PC-9 (cell line): Measurements from ENCODE around the gene NEU4. TPM values are rescaled to one million over a fixed set of nuclear protein-coding genes. Genes with fewer than 3 reads are reported as not detected.

Experiments used
- BruUV-seq: library from RNA; stranded (reverse); fragments of 400-500 nt; replicated peaks from 2 replicates; lab custom pipeline; 2021; lab: Mats Ljungman, UMichigan
- CTCF ChIA-PET: fragments of 300-600 bp; sonication (Branson Sonifier 250); formaldehyde crosslinking; loops from one replicate; lab custom pipeline; 2022; ENCODE audit warnings: antibody characterized with exemption; lab: Charles Lee
- POLR2A ChIA-PET: fragments of 300-600 bp; sonication (Branson Sonifier 250); formaldehyde crosslinking; loops from one replicate; lab custom pipeline; 2022; ENCODE audit warnings: antibody characterized with exemption; ENCODE audit not compliant: unreplicated experiment; lab: Charles Lee
- DNase-seq, 2 experiments: peaks; one replicate each; pipeline versions ENCODE4 v3.0.0 to v3.0.0-alpha.2; 2015 to 2022; ENCODE audit warnings: mixed read lengths in 1 of 2
- H2AFZ ChIP-seq: fragments of 200-600 bp; sonication (generic); 2 replicates; pipeline ENCODE4 v1.8.1; 2017; ENCODE audit warnings: antibody characterized with exemption
- H3F3A ChIP-seq: fragments of 200-600 bp; sonication (generic); 2 replicates; pipeline ENCODE4 v1.8.1; 2017; ENCODE audit warnings: antibody characterized with exemption, mild to moderate bottlenecking, low read depth; ENCODE audit not compliant: insufficient read depth
- H3K27ac ChIP-seq: fragments of 200-600 bp; sonication (generic); 2 replicates; pipeline ENCODE4 v1.6.1; 2016; ENCODE audit warnings: mixed run types
- H3K27me3 ChIP-seq: fragments of 200-600 bp; sonication (generic); 2 replicates; pipeline ENCODE4 v1.6.1; 2016; ENCODE audit warnings: low read depth, mixed run types; ENCODE audit not compliant: insufficient read depth
- H3K36me3 ChIP-seq: fragments of 200-600 bp; sonication (generic); 2 replicates; pipeline ENCODE4 v1.6.1; 2016; ENCODE audit warnings: low read depth, mixed run types
- H3K4me1 ChIP-seq: fragments of 200-600 bp; sonication (generic); replicated peaks from 2 replicates; pipeline ENCODE4 v1.6.1; 2016; ENCODE audit warnings: mixed run types; ENCODE audit not compliant: insufficient read depth
- H3K4me2 ChIP-seq: fragments of 200-600 bp; sonication (generic); 2 replicates; pipeline ENCODE4 v1.6.1; 2017; ENCODE audit warnings: mixed run types
- H3K4me3 ChIP-seq: fragments of 200-600 bp; sonication (generic); 2 replicates; pipeline ENCODE4 v1.6.1; 2016; ENCODE audit warnings: mixed run types
- H3K79me2 ChIP-seq: fragments of 200-600 bp; sonication (generic); 2 replicates; pipeline ENCODE4 v1.6.1; 2017; ENCODE audit warnings: low read depth, mixed run types
- H3K9me2 ChIP-seq: fragments of 200-600 bp; sonication (generic); 2 replicates; pipeline ENCODE4 v1.8.1; 2017; ENCODE audit warnings: mild to moderate bottlenecking; ENCODE audit not compliant: insufficient read depth
- H3K9me3 ChIP-seq: fragments of 200-600 bp; sonication (generic); 2 replicates; pipeline ENCODE4 v1.8.1; 2016; ENCODE audit warnings: low read depth; ENCODE audit not compliant: insufficient read depth
- H4K20me1 ChIP-seq: fragments of 200-600 bp; sonication (generic); 2 replicates; pipeline ENCODE4 v1.8.1; 2017; ENCODE audit not compliant: insufficient read depth
- CTCF ChIP-seq: fragments of 200-600 bp; sonication (generic); conservative IDR thresholded peaks from 2 replicates; pipeline ENCODE4 v1.6.1; 2017; ENCODE audit warnings: mixed run types, antibody characterized with exemption, mild to moderate bottlenecking, moderate library complexity
- EZH2 ChIP-seq: fragments of 200-600 bp; sonication (generic); IDR thresholded peaks from 2 replicates; pipeline ENCODE4 v1.8.0; 2017; ENCODE audit warnings: antibody characterized with exemption, low read depth
- intact Hi-C: fragments of 100-400 bp; cut with micrococcal nuclease; formaldehyde crosslinking; loops from one replicate; pipeline ENCODE4 v1.10.0; 2022; ENCODE audit not compliant: unreplicated experiment
- total RNA-seq: library from RNA; stranded (reverse); gene quantifications from 2 replicates; pipeline ENCODE4 v1.2.3, GENCODE V29; 2021

The NEU4 gene
- total RNA-seq, 1 experiment from 2014 or later, result 0.92 TPM

- H3K79me2 ChIP-seq, result no peaks in the 10 kb centered on the region
- no peaks in the 10 kb centered on the region for H3K9me3 ChIP-seq
- H3K4me2 ChIP-seq, result no peak overlapping the region
- H3K4me3 ChIP-seq, result no peak overlapping the region
- H3F3A ChIP-seq, result no peaks in the 10 kb centered on the region; the same call in 1 of the 2 replicates
- intact Hi-C loops, result loop anchor here (2.0 kb wide), 1 partner anchor 70 kb away; no protein-coding TSS in a partner anchor
- H2AFZ ChIP-seq, result no peak overlapping the region
- H3K4me1 ChIP-seq, result no peaks in the 10 kb centered on the region
- H3K9me2 ChIP-seq, result no peaks in the 10 kb centered on the region
- no peak for TF ChIP-seq CTCF
- TF ChIP-seq EZH2, result no peak
- H4K20me1 ChIP-seq, result no peaks in the 10 kb centered on the region
- DNase-seq, result no peak
- H3K27me3 ChIP-seq, result peaks cover 46% of the 10 kb centered on the region
- no peaks in the 10 kb centered on the region for H3K36me3 ChIP-seq
- no peak overlapping the region for H3K27ac ChIP-seq
- CTCF ChIA-PET, result no interaction called here
- no TSS peak for BruUV-seq
- POLR2A ChIA-PET, result no interaction called here
Measured at GRCh38 chr2:241844831-241845578, 36.0 kb downstream of the NEU4 start.

GRCh38 chr2:241846406-241846805 lies 37.4 kb downstream of the NEU4 start:
- H3K4me2 ChIP-seq, result no peak overlapping the region
- H3K36me3 ChIP-seq, result no peaks in the 10 kb centered on the region
- H3K4me3 ChIP-seq, result no peak overlapping the region
- no peak overlapping the region for H3K27ac ChIP-seq
- no peaks in the 10 kb centered on the region for H4K20me1 ChIP-seq
- no peaks in the 10 kb centered on the region for H3K9me3 ChIP-seq
- H2AFZ ChIP-seq, result no peak overlapping the region
- no peak for TF ChIP-seq EZH2
- ChIA-PET POLR2A (no interaction called here), CTCF (no interaction called here)
- no peaks in the 10 kb centered on the region for H3K4me1 ChIP-seq
- peaks cover 54% of the 10 kb centered on the region for H3K27me3 ChIP-seq
- no peaks in the 10 kb centered on the region; the same call in 1 of the 2 replicates for H3F3A ChIP-seq
- H3K9me2 ChIP-seq, result no peaks in the 10 kb centered on the region
- intact Hi-C loops, result no loop called here
- H3K79me2 ChIP-seq, result no peaks in the 10 kb centered on the region
- BruUV-seq, result no TSS peak
- DNase-seq, result no peak

GRCh38 chr2:241848761-241849615 lies 40.0 kb downstream of the NEU4 start:
- BruUV-seq, result no TSS peak
- Histone ChIP-seq H3K27ac (no peak overlapping the region), H4K20me1 (no peaks in the 10 kb centered on the region), H3K4me2 (no peak overlapping the region), H3K9me2 (no peaks in the 10 kb centered on the region), H3F3A (no peaks in the 10 kb centered on the region), H3K36me3 (no peaks in the 10 kb centered on the region), H3K27me3 (peaks cover 67% of the 10 kb centered on the region), H3K4me1 (no peaks in the 10 kb centered on the region), H2AFZ (no peak overlapping the region), H3K4me3 (no peak overlapping the region), H3K79me2 (no peaks in the 10 kb centered on the region), H3K9me3 (no peaks in the 10 kb centered on the region)
- CTCF ChIA-PET, result no interaction called here
- intact Hi-C loops, result no loop called here
- POLR2A ChIA-PET, result no interaction called here
- TF ChIP-seq CTCF, result no peak
- TF ChIP-seq EZH2, result no peak
- DNase-seq, result peak in 1 of 2 experiments; percentile 1
